Ovary (tissue), 3 donors: ENCODE results near the gene USP32.

Source experiments
- EP300 ChIP-seq: sonication (generic); formaldehyde crosslinking; IDR thresholded peaks from one replicate; pipeline ENCODE4 v1.6.1; 2017; ENCODE audit warnings: antibody characterized with exemption
- POLR2A ChIP-seq: fragments of 450-650 bp; IDR thresholded peaks from one replicate; pipeline ENCODE4 v1.6.1; 2017; ENCODE audit warnings: antibody characterized with exemption, mild to moderate bottlenecking, moderate library complexity
- TF ChIP-seq, protein P1 (sequence below), 3 donors: fragments of 450-650 bp in 2 of 3; fragments of 200-600 bp in 1 of 3; IDR thresholded peaks; one replicate each; pipeline versions ENCODE4 v1.5.1 to v1.8.0; 2016 to 2022; ENCODE audit warnings: antibody characterized with exemption in 3 of 3, mild to moderate bottlenecking in 1 of 3
- donor health status: DM: no; HTN: no; CAD: no.

DNA sequence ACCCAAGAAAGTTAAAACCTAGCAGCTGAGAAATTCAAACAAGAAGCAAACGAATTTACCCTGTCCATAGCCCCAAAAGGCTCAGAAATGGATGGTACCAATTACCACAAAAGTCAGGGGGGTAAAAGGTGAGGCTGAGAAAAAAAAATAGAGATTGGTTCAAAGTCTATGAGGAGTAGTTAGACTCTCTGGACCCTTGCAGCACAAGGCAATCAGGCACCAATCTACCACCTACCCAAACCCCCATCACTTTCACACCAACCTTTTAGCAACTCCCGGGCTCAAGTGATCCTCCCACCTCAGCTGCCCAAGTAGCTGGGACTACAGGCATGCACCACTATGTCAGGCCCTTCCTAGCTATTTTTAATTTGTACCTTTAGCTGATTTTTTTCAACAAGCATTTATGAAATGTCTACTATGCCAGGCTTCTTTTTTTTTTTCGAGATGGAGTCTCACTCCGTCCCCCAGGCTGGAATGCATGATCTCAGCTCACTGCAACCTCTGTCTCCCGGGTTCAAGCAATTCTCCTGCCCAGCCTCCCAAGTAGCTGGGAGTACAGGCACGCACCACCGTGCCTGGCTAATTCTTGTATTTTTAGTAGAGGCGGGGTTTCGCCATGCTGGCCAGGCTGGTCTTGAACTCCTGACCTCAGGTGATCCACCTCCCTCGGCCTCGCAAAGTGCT lies 40.8 kb downstream of the USP32 start:
- TF ChIP-seq POLR2A (no peak), EP300 (no peak)
- TF ChIP-seq, protein P1, sequence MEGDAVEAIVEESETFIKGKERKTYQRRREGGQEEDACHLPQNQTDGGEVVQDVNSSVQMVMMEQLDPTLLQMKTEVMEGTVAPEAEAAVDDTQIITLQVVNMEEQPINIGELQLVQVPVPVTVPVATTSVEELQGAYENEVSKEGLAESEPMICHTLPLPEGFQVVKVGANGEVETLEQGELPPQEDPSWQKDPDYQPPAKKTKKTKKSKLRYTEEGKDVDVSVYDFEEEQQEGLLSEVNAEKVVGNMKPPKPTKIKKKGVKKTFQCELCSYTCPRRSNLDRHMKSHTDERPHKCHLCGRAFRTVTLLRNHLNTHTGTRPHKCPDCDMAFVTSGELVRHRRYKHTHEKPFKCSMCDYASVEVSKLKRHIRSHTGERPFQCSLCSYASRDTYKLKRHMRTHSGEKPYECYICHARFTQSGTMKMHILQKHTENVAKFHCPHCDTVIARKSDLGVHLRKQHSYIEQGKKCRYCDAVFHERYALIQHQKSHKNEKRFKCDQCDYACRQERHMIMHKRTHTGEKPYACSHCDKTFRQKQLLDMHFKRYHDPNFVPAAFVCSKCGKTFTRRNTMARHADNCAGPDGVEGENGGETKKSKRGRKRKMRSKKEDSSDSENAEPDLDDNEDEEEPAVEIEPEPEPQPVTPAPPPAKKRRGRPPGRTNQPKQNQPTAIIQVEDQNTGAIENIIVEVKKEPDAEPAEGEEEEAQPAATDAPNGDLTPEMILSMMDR (IDR thresholded peaks at IDR 0.05), result no peak
